Left ventricle myocardium inferior (tissue), 1 donor: Measurements from ENCODE around the gene HDAC4. TPM values are rescaled to one million over a fixed set of nuclear protein-coding genes. Genes with fewer than 3 reads are reported as not detected.

ENCODE experiments used
- DNase-seq: peaks from one replicate; pipeline ENCODE4 v3.0.0-alpha.2; 2020
- H3K27ac ChIP-seq: fragments of 200-600 bp; replicated peaks from 2 replicates; pipeline ENCODE4 v1.8.0; 2021
- H3K27me3 ChIP-seq: fragments of 200-600 bp; 2 replicates; pipeline ENCODE4 v1.8.0; 2021; ENCODE audit warnings: low read depth
- H3K36me3 ChIP-seq: fragments of 200-600 bp; 2 replicates; pipeline ENCODE4 v1.8.0; 2021
- H3K4me1 ChIP-seq: fragments of 200-600 bp; 2 replicates; pipeline ENCODE4 v1.8.0; 2021
- H3K4me3 ChIP-seq: fragments of 200-600 bp; 2 replicates; pipeline ENCODE4 v1.8.0; 2021; ENCODE audit warnings: mild to moderate bottlenecking, moderate library complexity
- H3K9me3 ChIP-seq: fragments of 200-600 bp; replicated peaks from 2 replicates; pipeline ENCODE4 v1.8.0; 2021
- CTCF ChIP-seq: fragments of 200-600 bp; IDR thresholded peaks from 2 replicates; pipeline ENCODE4 v1.8.0; 2021; ENCODE audit warnings: antibody characterized with exemption, mild to moderate bottlenecking, borderline replicate concordance
- intact Hi-C: fragments of 100-400 bp; cut with micrococcal nuclease; formaldehyde crosslinking; loops from one replicate; pipeline ENCODE4 v1.11.0; 2022
- total RNA-seq: library from RNA; stranded (reverse); fragmentation: NEBNext Ultra II Directional; extraction: Animal tissue kit (Norgen Biotek cat#: 25700); gene quantifications from one replicate; pipeline ENCODE4 v1.2.1, GENCODE V29; 2021
- donor health status: DM: no; HTN: yes; CAD: no; lungs with severe emphysema.

Gene HDAC4
- total RNA-seq, 1 donor from 2014 or later = 23.9 TPM

DNA sequence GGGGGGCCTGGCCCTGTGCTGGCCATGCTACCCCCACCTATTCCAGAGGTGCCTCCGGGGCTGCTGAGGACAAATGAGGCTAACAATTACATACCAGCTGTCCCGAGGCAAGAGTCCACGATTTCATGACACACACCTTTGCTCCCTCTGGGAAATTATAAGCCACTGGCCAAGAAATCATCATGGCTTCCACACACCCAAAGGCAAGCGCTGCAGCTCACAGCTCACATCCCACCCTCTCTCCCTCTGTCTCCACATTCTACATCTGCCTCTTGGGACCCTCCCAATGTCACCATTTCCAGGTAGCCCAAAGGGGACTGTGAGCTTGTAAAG lies 134.4 kb downstream of the HDAC4 start:
- TF ChIP-seq CTCF = no peak
- H3K4me1 ChIP-seq = peaks cover 84% of the 10 kb centered on the region
- no peaks in the 10 kb centered on the region for H3K27me3 ChIP-seq
- no peak overlapping the region for H3K4me3 ChIP-seq
- DNase-seq = no peak
- peak overlapping the region; percentile 80 for H3K27ac ChIP-seq
- H3K36me3 ChIP-seq = no peaks in the 10 kb centered on the region
- intact Hi-C loops = no loop called here
- no peaks in the 10 kb centered on the region for H3K9me3 ChIP-seq

- Histone ChIP-seq H3K27ac (peak overlapping the region; percentile 80), H3K27me3 (no peaks in the 10 kb centered on the region), H3K9me3 (no peaks in the 10 kb centered on the region), H3K36me3 (no peaks in the 10 kb centered on the region), H3K4me3 (no peak overlapping the region), H3K4me1 (peaks cover 84% of the 10 kb centered on the region)
- no peak for DNase-seq
- TF ChIP-seq CTCF = no peak
- intact Hi-C loops = no loop called here
Observed at GRCh38 chr2:239265681-239266433, 135.0 kb downstream of the HDAC4 start.

DNA sequence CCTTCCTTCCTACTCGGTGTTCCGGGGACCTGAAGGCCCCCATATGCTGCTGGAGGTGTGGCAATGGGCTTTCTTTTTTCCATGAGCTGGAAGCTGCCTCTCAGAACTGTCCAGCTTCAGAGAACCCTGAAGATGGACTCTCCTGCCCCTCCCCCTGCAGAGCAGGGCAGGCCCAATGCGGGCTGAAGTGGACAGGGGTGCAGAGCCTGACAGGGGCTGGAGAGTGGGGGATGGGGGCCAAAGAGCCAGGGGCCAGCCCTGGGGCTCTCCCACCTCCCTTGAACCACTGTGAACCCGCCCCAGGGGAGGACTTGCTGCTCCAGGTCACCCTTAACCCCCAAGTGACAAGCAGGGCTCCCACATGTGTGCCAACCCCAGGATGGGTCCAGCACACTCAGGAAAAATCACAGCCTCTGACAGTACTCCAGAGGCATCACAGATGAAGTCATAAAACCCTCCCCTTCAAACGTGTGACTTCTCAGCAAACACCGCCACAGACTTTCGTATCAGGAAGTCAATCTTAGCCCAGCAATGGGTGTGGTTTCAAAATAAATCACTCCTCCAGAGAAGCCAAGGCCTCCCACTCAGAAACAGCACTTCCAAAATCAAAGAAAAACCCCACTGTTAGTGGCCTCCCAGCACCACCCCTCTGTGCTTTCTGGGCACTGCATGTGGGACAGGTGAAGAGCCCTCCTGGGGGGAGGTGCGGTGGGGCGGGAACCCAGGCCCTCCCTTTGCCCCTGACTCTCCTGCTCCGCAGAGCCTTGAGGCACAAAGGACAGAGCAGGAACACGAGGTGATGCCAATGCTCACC lies 135.8 kb downstream of the HDAC4 start:
- Histone ChIP-seq H3K36me3 (no peaks in the 10 kb centered on the region), H3K27me3 (no peaks in the 10 kb centered on the region), H3K4me3 (peak overlapping the region; percentile 9), H3K27ac (peak overlapping the region; percentile 80), H3K4me1 (peaks cover 85% of the 10 kb centered on the region), H3K9me3 (no peaks in the 10 kb centered on the region)
- no peak for TF ChIP-seq CTCF
- no peak for DNase-seq
- intact Hi-C loops = no loop called here

DNA sequence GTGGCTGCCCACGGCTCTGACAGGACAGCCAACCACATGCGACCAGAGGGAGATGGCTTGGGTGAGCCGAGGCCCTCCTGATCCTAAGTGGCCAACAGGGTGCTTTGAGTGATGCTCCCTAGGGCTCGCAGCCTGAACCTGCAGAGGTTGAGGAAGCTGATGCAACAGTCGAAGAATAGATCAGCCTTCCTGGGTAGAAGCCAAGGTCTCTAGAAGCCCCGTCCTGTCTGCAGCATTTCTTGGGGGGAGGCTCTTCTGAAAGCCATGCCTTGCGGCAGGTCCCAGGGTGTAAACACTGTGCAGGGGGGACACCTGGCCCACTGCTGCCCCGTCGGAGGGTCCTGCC lies 136.4 kb downstream of the HDAC4 start:
- Histone ChIP-seq H3K27me3 (no peaks in the 10 kb centered on the region), H3K4me1 (peaks cover 88% of the 10 kb centered on the region), H3K9me3 (no peaks in the 10 kb centered on the region), H3K36me3 (no peaks in the 10 kb centered on the region), H3K27ac (peak overlapping the region; percentile 80), H3K4me3 (peak overlapping the region; percentile 9)
- DNase-seq = no peak
- TF ChIP-seq CTCF = no peak
- intact Hi-C loops = no loop called here

DNA sequence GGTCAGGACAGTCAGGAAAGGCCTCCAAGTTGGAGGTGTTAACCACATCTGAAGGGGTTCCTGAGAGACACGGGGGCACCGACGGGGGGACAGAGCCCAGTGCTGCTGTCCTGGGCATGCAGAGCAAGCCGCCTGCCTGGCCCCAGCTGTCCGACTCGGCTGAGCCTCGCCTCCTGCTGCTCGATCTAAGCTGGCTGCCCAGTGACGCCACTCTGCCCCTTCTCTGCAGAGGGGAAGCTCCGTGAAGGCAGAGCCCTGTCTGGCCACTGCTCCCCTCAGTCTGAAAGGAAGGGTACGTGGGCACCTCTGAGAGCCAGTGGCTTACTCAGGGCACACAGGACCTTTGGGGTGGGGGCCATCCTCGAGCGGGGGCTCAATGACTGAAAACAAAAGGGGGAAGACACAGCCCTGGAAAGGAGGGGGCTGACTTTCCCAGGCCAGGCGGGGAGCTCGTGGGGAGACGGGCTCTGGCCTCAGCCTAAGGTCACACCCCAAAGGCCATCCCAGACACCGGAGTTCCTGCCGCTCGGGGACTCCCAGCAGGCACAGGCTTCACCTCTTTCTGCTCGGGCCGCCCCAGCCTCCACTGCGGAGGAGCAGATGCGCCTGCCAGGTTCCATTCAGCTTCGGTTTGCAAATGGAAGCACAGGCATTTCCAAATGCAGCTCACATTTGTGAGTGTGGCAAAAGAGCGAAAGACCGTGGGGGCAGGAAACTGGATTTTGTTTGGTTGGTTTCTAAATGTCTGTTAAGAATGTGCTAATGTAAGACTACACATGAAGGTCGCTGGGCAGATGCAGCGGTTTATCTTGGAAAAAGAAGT lies 136.9 kb downstream of the HDAC4 start:
- peak overlapping the region; percentile 80 for H3K27ac ChIP-seq
- H3K9me3 ChIP-seq = no peaks in the 10 kb centered on the region
- no peak for DNase-seq
- no peak for TF ChIP-seq CTCF
- H3K36me3 ChIP-seq = no peaks in the 10 kb centered on the region
- no peaks in the 10 kb centered on the region for H3K27me3 ChIP-seq
- intact Hi-C loops = no loop called here
- no peak overlapping the region for H3K4me3 ChIP-seq
- H3K4me1 ChIP-seq = peaks cover 90% of the 10 kb centered on the region
